Left lobe of liver (tissue), 1 donor: Measurements from ENCODE around the gene PLSCR4. TPM values are rescaled to one million over a fixed set of nuclear protein-coding genes. Genes with fewer than 3 reads are reported as not detected.

Experiments
- total RNA-seq: library from RNA; stranded (reverse); gene quantifications from one replicate; pipeline ENCODE4 v1.2.1, GENCODE V29; 2021
- donor health status: DM: no; HTN: yes; CAD: no.

PLSCR4 gene
- total RNA-seq, 1 donor from 2014 or later = 27.6 TPM

Other genes with a start within 250 kb of the PLSCR4 start
- 25.7 TPM for gene PLOD2, start 89.9 kb downstream of the PLSCR4 start, total RNA-seq
- gene PLSCR2, start 218.5 kb upstream of the PLSCR4 start, total RNA-seq = not detected